HG03175 (cell line): ENCODE data around the gene KCNQ2.

ENCODE experiments used
- ATAC-seq: cut with Tn5 transposase; IDR thresholded peaks from one replicate; pipeline ENCODE4 v1.9.1; 2021; ENCODE audit warnings: mild to moderate bottlenecking, moderate library complexity; ENCODE audit not compliant: unreplicated experiment

Gene KCNQ2

DNA sequence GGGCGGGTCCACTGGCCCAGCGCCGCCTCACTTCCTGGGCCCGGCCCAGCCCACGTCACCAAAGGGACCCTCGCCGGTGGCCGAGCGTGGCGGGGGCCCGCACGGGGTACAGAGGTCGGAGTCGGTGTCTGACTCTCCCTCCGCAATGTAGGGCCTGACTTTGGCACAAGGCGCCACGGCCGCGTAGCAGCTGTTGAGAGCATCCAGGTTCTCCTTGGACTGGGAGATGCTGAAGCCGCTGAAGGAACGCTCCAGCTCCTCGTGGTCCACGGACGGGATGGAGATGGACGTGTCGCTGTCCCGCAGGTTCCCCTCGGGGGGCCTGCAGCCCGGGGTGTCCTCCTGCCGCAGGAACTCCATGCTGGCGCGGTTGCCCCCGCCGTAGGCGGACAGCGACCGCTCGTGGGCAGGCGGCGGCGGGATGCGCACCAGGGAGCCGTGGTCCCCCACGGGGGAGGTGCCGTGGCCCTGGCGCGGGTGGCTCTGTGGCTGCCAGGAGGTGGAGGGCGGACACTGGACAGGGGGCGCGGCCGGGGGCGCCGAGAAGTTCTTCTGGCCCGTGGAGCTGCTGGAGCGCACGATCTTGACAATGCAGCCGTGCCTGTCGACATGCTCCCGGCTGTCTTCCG, 65.7 kb downstream of the KCNQ2 start:
- ATAC-seq, result no peak

DNA sequence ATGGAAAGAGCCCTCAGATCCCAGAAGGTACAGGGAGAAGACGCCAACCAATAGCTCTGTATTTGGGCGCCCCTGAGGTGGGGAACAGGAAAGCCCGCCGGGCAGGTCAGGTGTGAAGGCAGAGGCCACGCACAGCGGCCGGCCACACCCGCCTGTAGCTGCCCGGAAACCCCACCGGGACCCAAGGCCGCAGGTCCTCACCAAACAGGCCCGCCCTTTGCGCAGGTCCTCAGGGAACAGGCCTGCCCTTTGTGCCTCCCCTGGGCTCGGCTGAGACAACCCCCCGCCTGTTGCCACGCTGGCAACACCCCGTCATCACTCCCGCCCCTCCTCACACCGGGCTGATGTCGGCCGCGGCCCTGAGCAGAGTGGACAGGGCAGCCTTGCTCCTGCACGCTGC, 66.4 kb downstream of the KCNQ2 start:
- ATAC-seq, result no peak

DNA sequence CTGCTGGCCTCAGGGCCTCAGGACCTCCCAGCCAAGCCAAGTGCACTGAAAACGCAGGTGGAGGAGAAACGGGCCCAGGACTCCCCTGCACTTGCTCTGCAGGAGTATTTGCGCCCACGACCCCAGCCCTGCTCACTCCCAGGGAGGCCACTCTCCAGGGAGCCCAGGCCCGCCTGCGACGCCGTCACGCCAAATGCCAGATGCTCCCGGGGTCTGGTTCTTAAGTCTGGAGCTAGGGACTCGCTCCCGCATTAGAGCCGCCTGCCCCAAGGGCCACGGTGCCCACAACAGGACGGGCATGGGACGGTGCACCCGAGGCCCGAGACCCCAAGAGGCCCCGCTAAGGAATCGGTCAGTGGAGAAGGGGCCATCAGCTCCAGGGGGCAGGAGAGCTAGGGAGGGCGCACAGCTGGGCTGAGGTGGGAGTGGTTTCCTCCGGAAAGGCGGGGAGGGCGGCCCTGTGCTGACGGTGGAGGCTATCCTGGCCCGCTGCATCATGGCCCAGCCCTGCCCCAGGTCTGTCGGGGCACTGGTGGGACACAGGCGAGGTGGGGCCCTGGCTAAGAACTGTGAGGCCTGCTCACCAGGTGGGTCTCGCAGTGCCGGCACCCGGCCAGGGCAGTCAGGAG, 67.2 kb downstream of the KCNQ2 start:
- no peak for ATAC-seq

DNA sequence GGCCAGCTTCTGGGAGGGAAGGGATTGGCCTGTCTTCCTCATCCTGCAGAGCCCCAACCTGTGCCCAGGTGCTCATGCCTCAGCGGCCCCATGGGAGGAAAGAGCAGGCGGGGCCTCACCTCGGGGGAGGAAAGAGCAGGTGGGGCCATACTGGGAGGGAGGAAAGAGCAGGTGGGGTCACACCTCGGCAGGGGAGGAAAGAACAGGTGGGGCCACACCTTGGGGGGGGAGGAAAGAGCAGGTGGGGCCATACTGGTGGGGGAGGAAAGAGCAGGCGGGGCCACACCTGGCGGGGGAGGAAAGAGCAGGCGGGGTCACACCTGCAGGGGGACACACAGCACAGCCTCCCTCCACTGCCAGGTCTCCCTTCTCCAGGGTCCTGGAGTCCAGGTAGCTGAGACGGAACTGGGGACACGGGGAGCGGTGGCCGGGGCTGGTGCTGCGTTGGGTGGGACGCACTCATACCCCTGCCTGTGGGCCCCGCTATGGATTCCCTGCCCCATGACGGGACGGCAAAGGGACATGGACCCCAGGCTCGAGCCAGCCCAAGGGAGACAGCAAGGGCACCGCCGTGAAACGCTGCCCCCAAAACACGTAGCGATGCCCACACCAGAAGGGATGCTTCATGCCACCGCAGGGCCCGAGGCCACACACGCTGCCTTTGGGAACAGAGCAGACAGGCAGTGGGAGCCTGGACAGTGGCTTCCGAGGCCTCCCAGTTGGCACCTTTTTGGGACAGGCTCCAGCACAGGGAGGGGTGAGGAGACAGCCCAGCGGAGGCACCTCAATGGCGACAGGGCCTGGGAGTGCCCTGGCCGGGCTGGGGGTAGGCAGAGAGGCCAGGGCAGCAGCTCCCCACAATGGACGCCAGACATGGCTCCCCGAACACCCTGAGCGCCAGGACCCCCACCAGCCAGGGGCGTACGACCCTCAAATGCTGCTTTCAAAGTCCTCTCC, 68.0 kb downstream of the KCNQ2 start:
- ATAC-seq, result no peak

DNA sequence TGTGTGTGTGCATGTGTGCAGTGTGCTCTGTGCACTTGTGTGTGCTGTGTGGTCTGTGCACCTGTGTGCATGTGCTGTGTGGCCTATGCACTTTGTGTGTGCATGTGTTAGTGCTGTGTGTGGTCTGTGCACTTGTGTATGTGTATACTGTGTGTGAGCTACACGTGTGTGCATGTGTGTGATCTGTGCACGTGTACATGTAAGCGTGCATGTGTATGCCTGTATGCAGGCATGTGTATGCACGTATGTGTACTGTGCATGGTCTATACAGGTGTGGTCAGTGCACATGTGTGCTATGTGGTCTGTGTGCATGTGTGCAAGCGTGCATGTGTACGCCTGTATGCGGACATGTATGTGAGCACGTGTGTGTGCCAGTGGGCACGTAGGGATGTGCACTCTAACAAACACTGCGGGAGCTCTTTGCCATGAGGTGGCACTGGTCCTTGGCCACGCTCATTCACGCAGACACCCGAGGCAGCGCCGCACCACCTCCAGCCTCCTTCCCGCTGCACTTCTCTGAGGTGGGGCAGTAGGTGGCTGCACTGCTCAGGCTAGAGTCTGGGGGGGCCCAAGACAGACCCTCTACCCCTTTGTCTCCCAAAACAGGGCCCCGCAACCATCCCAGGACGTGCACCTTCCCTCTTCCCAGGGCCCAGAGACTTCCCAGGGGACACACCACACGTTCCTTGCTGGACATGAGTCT, 68.9 kb downstream of the KCNQ2 start:
- ATAC-seq, result no peak

DNA sequence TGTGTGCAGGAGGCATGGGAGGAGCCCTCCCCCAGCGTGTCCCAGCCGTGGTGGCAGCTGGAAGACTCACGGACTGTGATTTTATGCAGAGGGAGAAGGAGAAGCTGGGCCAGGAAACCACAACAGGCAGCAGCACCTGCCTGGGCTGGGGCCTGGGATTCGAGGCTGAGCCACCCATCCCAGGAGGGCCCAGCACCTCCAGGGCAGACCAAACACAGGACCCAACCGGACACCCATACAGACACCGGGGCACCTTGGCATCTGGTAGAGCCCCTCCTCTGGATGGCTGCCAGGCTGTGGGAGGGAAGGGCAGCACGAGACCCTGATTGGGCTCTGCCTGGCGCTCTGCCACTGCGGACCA, 69.6 kb downstream of the KCNQ2 start:
- no peak for ATAC-seq

DNA sequence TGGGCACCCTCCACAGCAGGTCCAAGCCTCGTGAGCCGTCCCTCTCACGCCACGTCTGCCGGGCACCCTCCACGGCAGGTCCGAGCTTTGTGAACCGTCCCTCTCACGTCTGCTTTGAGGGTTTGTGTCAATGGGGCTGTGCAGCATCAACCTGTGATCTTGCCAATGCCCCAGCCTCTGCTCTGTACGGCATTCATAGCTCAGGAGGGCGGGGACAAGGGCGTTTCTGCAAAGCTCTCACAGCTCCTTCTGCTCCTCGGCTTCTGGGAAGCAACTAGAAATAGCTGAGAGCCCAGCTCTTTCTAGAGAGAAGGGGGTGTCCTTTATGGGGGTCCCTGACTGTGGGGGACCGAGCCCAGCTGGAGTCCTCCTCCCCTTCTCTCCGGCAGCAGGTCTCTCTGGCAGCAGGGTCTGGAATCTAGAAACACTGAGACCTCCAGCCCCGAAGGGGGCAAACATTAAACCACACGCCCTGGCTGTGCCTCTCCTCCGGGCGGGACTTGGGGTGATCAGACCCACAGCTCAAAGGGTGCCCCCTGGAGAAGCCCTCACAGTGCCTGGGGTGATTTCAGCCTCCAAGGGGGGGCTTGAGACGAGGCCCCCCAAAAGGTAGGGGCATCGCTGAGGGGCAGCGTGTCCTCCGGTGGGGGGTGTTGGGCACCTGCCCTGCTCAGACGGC, 70.1 kb downstream of the KCNQ2 start:
- ATAC-seq, result no peak

DNA sequence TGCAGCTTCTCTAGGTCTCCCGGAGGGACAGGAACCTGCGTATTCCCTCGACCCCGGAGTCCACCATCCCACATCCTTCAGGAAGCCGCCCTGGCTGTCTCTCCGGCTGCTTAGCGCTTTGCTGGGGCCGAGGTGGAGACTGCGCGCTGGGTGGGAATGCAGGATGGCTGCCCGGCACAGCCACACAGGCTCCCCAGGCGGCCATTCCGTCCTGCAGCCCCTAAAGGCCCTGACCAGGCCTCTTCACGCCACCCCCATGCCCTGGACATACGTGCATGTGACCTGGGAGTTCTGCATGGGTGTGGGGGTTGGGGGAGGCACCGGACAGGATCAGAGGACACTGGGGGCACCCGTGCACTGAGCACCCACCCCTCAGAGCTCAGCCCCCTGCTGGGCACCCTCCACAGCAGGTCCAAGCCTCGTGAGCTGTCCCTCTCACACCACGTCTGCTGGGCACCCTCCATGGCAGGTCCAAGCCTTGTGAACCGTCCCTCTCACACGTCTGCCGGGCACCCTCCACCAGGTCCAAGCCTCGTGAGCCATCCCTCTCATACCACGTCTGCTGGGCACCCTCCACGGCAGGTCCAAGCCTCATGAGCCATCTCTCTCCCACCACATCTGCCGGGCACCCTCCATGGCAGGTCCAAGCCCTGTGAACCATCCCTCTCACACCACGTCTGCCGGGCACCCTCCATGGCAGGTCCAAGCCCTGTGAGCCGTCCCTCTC, 70.9 kb downstream of the KCNQ2 start:
- ATAC-seq, result no peak

DNA sequence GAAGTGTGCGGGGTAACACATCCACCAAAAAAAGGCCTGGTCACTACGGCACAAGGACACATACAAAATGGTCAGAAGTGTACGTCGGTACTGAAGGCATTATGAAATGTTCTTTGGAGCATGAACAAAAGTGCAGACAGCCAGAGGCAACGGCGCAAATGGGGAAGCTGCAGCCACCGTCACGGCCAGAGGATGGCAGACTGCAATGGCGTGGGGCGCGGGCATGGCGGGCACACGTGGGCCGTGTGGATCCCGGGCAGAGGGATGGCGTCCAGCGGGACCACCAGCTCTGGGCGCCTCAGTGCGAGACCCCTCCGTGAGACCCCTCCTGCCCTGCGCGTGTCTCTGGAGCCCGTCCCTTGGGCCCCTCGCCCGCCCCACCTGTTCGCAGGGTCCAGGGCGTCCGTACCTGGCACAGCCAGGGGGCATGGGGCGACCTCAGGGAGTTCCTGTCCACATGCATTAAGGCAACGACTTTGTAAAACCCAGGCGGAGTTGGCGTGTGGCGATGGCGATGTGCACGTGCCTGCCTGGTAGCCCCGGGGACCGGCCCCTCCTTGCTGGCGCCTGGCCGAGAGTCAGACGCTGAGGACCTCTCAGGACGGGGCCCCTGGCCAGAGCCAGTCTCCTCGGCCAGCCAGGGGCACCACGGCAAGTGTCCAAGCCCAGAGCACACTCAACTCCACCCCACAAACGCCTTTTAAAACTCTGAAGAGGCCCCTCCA, 71.8 kb downstream of the KCNQ2 start:
- no peak for ATAC-seq

DNA sequence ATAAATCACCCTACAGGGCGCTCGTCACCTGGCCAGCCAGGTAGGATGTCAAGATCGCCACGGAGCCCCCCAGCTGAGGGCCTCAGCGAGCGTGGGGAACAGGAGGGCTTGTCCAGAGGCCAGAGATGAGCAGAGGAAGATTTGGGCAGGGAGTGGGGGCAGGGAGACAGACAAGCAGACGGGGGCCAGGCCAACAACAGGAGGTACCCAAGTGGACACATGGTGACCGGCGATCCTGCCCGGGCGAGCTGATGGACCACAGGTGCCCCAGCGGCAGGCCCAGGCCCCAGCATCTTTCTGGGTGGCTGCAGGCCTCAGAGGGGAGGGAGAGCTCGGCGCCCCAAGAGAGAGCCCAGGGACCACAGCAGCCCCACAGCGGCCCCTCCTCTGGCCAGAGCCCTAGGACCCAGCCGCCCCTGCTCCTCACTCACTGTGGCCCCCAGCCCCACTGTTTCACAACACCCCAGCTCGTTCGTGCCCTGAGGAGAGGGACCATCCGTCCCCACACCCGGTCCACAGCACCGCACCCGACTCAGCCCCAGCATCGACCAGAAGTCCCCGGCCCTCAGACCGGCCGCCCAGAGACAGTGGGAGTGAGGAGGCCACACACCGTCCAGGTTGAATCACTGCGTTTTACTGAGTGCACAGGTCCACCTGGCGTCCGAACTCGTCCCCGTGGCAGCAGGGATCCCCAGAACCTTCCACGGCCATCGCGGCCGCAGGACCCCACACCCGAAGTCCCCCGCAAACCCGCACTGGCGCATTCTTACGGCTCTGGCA, 72.7 kb downstream of the KCNQ2 start:
- ATAC-seq, result no peak

DNA sequence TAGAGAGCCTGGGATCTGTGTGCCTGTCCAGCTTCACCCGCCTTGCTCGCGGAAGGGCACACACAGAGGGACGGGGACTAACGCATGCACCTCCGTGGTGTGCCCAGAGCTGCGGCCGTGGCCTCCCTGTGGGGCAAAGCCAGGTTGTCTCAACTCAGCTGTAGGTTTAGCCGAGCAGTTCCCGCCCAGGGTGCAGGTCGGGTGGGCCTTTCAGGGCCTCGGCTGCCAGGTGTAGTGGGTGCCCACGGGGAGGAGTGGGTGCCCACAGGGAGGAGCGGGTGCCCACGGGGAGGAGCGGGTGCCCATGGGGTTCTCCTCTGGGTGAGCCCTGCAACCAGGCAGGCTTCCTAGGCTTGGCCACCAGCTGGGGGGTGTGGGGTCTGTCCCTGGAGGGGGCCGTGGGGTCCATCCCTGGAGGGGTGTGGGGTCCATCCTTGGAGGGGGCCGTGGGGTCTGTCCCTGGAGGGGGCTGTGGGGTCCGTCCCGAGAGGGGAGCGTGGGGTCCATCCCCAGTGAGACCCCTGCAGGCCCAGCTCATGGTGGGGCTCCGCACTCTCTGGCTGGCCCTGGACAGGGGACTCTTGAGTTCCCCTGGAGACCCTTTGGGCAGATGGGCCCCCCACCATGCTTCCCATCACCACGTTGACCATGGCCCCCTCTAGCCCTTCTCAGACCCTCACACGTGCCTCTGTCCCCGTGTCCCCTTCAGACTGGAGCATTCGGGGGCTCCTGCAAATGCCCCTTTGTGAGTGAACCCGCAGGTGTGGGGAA, 73.5 kb downstream of the KCNQ2 start:
- no peak for ATAC-seq

DNA sequence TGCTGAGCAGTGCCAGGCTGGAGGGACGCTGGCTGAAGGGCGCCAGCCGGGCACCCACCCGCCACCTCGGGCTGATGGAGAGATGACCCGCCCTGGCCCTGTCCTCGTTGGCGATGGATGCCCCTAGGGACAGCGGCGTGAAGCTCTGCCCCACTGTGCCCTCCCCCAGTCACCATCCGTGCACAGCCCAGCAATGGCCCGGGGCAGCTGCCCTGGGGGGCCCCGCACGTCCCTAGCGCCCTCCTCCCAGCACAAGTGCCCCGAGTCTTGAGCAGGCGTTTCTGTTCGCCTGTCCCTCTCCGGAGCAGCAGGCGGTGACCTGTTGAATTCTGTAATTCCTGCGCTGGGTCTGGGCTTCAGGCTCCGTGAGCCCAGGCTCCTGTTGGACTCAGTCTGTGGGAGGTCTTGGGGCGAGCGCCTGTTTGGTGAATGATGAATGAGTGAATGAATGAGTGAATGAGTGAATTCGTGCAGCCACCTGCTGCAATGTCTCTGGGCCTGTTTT, 74.5 kb downstream of the KCNQ2 start:
- ATAC-seq, result no peak

DNA sequence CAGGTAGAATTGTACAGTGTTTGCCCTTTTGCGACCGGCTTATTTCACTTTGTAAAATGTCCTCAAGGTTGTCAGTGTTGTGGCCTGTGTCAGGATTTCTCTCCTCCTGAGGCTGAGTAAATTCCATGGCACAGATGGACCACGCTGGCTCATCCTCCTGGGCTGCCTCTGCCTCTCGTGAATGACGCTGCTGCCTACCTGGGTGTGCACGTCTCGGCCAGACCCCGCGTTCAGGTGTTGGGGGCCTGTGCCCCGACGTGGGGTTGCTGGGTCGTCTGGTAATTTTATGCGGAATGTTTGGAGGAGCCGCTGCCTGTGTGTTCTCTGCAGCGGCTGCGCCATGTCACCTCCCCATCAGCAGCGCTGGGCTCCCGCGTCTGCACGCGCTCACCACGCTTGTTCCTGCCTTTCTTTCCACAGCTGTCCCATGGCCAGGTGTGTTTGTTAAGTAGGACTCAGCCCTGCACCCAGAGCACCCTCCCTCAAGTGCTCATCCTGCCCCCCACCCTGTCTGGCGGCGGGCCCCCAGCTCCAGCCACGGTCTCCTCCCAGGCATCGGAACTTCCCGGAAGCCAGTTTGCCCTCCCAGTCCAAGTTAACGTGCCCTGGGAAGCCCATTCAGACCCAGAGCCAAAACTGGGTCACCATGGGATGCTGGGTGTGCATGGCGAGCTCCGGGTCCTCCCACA, 75.2 kb downstream of the KCNQ2 start:
- no peak for ATAC-seq

DNA sequence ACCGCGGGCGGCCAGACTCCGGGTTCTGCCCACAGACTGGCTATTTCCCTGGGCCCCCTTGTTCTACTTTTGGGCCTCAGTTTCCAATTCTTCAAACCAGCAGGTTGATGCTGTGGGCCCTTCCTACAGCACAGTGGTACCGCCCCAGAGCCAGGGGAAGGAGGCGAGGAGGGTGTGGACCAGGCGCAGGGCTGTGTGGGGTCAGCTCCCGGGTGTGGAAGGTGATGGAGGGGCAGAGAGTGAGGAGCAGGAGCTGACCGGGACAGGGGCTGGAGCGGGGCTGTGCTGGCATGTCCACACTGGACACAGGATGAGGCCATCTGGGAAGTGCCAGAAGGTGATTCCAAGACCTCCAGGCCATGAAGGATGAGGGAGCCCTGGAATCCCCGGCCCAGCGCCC, 76.2 kb downstream of the KCNQ2 start:
- no peak for ATAC-seq

DNA sequence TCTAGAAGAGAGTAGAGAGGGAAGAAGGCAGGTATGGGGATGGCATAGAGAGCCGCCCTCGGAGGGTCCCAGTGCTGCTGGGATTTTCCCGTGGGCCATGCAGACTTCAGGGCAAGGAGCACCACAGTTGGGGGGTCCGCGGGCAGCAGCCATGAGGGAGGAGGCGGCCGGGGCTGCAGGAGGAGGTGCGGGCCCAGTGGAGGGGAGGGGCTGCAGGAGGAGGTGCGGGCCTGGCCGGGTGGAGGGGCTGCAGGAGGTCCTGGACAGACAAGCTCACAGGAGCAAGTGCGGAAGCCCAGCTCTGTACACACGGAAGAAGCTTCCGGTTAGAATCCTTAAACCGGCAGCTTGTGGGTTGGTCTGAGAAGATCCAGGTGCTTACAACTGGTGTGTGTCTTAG, 76.7 kb downstream of the KCNQ2 start:
- ATAC-seq, result no peak

DNA sequence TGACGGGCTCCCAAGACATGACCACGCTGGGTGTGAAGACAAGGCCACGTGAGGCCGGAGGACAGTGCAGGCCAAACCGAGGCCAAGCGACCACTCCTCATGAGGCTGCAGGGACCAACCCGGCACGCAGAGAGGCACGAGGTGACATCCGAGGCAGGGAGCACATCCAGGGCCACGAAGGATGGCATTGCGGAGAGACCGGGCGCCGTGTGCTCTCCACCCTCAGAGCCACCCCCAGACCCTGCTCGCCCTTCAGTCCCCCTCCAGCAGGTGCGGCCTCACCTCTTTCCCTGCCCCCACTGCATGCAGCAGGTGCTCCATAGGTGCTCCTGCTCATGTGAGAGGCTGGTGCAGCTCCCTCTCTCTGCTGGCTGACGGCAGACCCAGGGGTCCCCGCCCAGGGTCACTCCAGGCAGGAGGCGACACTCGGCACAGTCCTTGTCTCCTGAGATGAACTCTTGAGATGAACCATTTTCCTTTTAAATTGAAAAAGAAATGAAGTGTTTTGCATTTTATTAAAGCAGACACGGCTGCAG, 77.5 kb downstream of the KCNQ2 start:
- no peak for ATAC-seq
